Uterus (tissue), 2 donors: Measurements from ENCODE around the gene PDE4D.

Experiments
- POLR2A ChIP-seq, 2 donors: fragments of 450-650 bp; IDR thresholded peaks; one replicate each; pipeline ENCODE4 v1.6.1; 2016; ENCODE audit warnings: antibody characterized with exemption in 2 of 2, mild to moderate bottlenecking in 1 of 2, moderate library complexity in 1 of 2
- TF ChIP-seq, protein P1 (sequence below), 4 experiments: fragments of 200-600 bp in 2 of 4; fragments of 450-650 bp in 2 of 4; sonication (generic) in 2 of 4; IDR thresholded peaks; one replicate each; pipeline ENCODE4 v1.5.1; 2016 to 2019; ENCODE audit warnings: antibody characterized with exemption in 4 of 4, mild to moderate bottlenecking in 2 of 4, moderate library complexity in 1 of 4

DNA sequence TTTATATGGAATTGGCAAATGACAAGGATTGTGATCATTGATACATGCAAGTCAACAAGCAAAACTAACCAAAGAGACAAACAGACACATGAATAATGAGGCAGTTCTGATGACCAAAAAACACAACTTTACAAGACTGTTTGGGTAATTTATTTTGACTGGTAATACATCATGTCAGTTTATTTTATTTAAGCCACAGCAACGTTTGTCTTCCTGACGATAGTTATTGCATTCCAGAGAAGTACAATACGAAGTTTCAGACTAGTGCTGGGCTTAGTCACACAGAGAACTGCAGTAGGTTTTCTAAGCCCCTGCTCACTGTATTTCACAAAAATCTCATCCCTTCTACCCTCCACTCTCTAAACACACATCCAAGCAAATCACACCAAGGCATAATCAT is 796.4 kb downstream of the PDE4D start:
- TF ChIP-seq, protein P1, sequence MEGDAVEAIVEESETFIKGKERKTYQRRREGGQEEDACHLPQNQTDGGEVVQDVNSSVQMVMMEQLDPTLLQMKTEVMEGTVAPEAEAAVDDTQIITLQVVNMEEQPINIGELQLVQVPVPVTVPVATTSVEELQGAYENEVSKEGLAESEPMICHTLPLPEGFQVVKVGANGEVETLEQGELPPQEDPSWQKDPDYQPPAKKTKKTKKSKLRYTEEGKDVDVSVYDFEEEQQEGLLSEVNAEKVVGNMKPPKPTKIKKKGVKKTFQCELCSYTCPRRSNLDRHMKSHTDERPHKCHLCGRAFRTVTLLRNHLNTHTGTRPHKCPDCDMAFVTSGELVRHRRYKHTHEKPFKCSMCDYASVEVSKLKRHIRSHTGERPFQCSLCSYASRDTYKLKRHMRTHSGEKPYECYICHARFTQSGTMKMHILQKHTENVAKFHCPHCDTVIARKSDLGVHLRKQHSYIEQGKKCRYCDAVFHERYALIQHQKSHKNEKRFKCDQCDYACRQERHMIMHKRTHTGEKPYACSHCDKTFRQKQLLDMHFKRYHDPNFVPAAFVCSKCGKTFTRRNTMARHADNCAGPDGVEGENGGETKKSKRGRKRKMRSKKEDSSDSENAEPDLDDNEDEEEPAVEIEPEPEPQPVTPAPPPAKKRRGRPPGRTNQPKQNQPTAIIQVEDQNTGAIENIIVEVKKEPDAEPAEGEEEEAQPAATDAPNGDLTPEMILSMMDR (IDR thresholded peaks at IDR 0.05): no peak
- no peak for TF ChIP-seq POLR2A (IDR thresholded peaks at IDR 0.05)
